ENCODE measurements around the gene BAZ2B.
"Not testable (repeated sequence)": the region's sequence is repeated elsewhere in the genome, so short reads cannot be mapped to it uniquely, and the experiment has no call there.

BAZ2B gene

DNA sequence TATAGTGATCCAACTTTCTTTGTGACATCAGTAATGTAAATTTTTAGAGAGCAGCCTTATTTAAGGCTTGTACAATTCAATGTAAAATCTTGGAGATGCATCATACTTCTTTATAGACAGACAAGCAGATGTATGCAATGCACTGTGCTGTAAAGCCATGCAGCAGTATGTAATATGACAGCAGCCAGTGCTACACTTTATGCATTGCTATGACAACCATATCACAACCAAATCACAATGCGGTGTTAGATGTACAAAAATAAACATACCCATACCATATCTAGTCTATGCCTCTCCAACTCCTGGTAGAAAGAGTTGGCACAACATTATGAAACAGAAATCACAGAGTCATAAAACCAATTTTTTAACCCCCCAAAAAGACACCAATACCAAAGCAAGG lies 219.5 kb downstream of the BAZ2B start:
- no peak for TF ChIP-seq JUND (IDR thresholded peaks at IDR 0.05; ENCODE audit: low read depth)
- no peak for DNase-seq (ENCODE audit: low read depth in 1 of 2, low spot score in 1 of 2)
- in situ Hi-C loops (cut with HindIII; ENCODE audit: low pct_unique_long_range_greater_than_20kb, low sequenced_read_pairs), result no loop called here

DNA sequence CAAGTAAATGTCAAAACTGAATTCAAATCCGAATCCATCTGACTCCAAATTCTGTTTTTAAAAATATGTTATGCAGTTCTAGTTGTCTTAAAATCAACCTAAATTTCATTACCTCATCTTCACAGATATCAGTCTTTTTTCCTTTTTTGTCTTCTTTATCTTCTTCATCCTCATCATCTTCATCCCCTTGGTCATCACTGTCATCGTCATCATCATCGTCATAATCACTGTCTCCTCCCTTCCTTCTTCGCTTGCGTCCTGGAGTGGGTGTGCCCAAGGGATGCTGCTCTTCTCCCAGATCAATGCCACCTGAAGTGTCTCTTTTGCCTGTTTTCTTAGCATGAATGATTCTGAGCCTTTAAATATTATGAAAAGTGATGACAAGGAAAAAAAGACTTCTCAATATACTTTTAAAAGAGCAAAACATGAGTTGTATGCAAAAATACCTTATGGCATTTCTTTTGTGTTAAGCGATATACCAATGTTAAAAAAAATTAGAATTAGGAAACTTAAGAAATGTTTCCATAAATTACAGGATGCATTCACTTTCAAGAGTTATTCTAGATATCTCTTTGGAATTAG lies 233.8 kb downstream of the BAZ2B start:
- TF ChIP-seq JUND (IDR thresholded peaks at IDR 0.05; ENCODE audit: low read depth), result no peak
- DNase-seq (ENCODE audit: low read depth in 1 of 2, low spot score in 1 of 2), result no peak
- in situ Hi-C loops (cut with HindIII; ENCODE audit: low pct_unique_long_range_greater_than_20kb, low sequenced_read_pairs), result no loop called here

DNA sequence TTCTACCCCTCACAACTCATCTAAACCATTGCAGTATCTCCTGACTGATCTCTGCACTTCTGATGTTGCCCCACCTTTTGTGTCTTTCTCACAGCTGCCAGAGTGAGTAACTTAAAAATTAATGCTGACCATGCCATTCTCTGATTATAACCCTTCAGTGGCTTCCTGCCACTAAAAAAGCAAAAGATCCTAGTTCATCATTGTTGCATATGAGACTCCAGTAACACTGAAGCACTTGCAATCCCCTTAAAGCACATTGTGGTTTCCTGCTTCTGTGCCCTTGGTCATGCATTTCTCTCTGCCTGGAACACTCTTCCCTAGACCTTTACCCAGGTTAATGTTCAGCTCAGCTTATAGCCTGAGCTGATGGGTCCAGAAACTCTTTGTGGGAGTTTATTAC lies 234.8 kb downstream of the BAZ2B start:
- TF ChIP-seq JUND (IDR thresholded peaks at IDR 0.05; ENCODE audit: low read depth), result no peak
- DNase-seq (ENCODE audit: low read depth in 1 of 2, low spot score in 1 of 2), result no peak
- in situ Hi-C loops (cut with HindIII; ENCODE audit: low pct_unique_long_range_greater_than_20kb, low sequenced_read_pairs), result no loop called here

DNA sequence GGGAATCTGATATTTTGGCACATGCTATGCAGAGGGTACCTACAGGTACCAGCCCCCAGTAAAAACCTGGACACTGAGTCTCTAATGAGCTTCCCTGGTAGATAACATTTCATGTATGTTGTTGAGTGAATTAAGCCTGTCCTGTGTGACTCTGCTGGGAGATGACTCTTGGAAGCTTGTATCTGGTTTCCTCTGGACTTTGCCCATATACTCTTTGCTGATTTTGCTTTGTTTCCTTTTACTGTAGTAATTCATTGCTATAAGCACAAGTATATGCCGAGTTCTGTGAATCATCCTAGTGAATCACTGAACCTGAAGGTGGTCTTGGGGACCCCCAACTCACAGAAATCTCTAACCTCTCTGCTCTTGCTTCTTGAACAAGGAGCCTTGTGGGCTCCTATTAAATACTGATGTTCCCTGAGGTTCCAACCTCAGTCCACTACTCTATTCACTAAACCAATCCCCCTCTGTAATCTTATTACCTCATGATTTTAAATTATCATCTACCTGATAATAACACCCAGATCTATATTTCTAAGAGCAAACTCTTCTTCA lies 235.6 kb downstream of the BAZ2B start:
- no peak for DNase-seq (ENCODE audit: low read depth in 1 of 2, low spot score in 1 of 2)
- in situ Hi-C loops (cut with HindIII; ENCODE audit: low pct_unique_long_range_greater_than_20kb, low sequenced_read_pairs), result no loop called here
- no peak for TF ChIP-seq JUND (IDR thresholded peaks at IDR 0.05; ENCODE audit: low read depth)

DNA sequence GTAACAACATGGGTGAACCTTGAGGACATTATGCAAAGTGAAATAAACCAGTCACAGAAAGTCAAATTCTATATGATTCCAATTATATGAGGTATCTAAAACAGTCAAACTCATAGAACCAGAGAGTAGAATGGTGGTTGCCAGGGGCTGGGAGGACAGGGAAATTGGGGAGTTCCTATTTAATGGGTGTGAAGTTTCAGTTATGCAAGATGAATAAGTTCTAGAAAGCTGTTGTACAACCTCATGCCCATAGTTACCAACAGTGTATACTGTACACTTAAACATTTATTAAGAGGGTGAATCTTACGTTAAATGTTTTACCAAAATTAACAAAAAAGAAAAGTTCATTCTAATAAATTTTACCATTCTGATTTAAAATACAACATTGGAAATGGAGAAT lies 237.2 kb downstream of the BAZ2B start:
- no peak for DNase-seq (ENCODE audit: low read depth in 1 of 2, low spot score in 1 of 2)
- in situ Hi-C loops (cut with HindIII; ENCODE audit: low pct_unique_long_range_greater_than_20kb, low sequenced_read_pairs), result no loop called here

GRCh38 chr2:159375241-159375640 lies 241.1 kb downstream of the BAZ2B start:
- no peak for TF ChIP-seq JUND (IDR thresholded peaks at IDR 0.05; ENCODE audit: low read depth)
- DNase-seq (ENCODE audit: low read depth in 1 of 2, low spot score in 1 of 2), result no peak
- in situ Hi-C loops (cut with HindIII; ENCODE audit: low pct_unique_long_range_greater_than_20kb, low sequenced_read_pairs), result no loop called here

More for the DNA sequence above, 237.2 kb downstream of the BAZ2B start:
- TF ChIP-seq JUND (IDR thresholded peaks at IDR 0.05; ENCODE audit: low read depth), result no peak

DNA sequence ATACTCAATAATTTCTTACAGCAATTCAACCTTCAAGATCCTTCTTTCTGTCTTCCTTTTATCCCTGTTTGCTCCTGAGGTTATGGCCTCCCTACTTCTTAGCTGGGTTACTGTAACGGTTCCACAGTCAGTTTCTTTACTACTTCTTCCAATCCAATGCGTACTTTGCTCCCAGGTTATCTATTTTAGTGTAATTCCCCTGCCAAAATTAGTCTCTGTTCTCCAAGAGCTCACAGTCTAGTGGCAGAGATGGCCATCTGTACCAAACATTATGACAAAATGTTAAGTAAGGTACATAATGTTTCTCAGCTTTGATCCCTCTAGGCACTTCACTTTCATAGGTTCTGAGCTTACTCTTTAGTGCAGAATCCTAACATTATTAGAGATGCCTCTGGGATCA lies 244.8 kb downstream of the BAZ2B start:
- TF ChIP-seq JUND (IDR thresholded peaks at IDR 0.05; ENCODE audit: low read depth), result no peak
- DNase-seq (ENCODE audit: low read depth in 1 of 2, low spot score in 1 of 2), result no peak
- in situ Hi-C loops (cut with HindIII; ENCODE audit: low pct_unique_long_range_greater_than_20kb, low sequenced_read_pairs), result no loop called here

DNA sequence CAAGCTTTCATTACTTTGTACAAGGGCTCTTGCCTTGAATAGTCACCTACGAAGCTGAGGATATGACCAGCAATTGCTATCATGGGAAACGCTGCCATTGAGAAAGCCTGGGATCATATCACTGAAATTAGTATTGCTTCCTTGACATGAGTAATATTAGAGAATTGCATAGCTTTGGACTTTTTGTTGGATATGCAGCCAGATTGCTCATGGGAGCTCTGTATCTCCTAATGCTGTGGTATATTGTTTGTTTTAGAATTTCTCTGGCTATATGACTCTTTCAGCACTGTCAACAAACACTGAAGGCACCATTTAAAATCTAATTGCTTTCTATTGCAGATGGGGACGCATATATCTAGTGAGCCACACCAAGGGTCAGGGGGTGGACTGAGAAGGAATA lies 249.8 kb downstream of the BAZ2B start:
- no peak for TF ChIP-seq JUND (IDR thresholded peaks at IDR 0.05; ENCODE audit: low read depth)

GRCh38 chr2:159362816-159363251 lies 253.5 kb downstream of the BAZ2B start:
- no peak for DNase-seq (ENCODE audit: low read depth in 1 of 2, low spot score in 1 of 2)
- in situ Hi-C loops (cut with HindIII; ENCODE audit: low pct_unique_long_range_greater_than_20kb, low sequenced_read_pairs), result no loop called here
- TF ChIP-seq JUND (IDR thresholded peaks at IDR 0.05; ENCODE audit: low read depth), result no peak

More for the DNA sequence above, 249.8 kb downstream of the BAZ2B start:
- in situ Hi-C loops (cut with HindIII; ENCODE audit: low pct_unique_long_range_greater_than_20kb, low sequenced_read_pairs), result no loop called here
- DNase-seq (ENCODE audit: low read depth in 1 of 2, low spot score in 1 of 2), result no peak

DNA sequence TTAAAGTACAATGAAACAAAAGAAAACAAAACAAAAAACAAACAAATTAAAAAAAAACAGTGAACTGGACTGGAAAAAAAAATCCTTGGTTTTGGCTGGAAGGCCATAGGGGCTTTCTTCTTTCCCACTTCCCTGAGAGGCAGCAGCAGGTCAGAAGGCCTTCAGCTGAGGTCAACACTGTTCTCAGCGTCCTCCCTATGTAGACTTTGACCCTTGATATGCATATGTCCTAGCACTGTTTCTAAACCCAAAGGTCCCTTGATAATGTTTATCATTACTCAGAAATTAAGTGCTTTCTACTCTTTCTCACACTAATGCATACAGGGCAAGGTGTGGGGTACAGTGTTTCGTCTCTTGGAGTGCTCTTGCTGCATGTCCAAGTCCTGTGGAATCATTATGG lies 254.3 kb downstream of the BAZ2B start:
- in situ Hi-C loops (cut with HindIII; ENCODE audit: low pct_unique_long_range_greater_than_20kb, low sequenced_read_pairs), result no loop called here
- TF ChIP-seq JUND (IDR thresholded peaks at IDR 0.05; ENCODE audit: low read depth), result no peak

GRCh38 chr2:159361603-159362002 lies 254.7 kb downstream of the BAZ2B start:
- DNase-seq (ENCODE audit: low read depth in 1 of 2, low spot score in 1 of 2); in situ Hi-C loops (cut with HindIII; ENCODE audit: low pct_unique_long_range_greater_than_20kb, low sequenced_read_pairs): not testable (repeated sequence)

More for the DNA sequence above, 254.3 kb downstream of the BAZ2B start:
- DNase-seq (ENCODE audit: low read depth in 1 of 2, low spot score in 1 of 2), result no peak

DNA sequence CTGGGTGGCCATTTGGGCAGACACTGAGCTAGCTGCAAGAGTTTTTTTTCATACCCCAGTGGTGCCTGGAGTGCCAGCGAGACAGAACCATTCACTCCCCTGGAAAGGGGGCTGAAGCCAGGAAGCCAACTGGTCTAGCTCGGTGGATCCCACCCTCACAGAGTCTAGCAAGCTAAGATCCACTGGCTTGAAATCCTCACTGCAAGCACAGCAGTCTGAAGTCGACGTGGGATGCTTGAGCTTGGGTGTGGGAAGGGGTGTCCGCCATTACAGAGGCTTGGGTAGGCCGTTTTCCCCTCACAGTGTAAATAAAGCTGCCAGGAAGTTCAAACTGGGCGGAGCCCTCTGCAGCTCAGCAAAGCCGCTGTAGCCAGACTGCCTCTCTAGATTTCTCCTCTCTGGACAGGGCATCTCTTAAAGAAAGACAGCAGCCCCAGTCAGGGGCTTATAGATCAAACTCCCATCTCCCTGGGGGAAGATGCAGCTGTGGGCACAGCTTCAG lies 260.2 kb downstream of the BAZ2B start:
- in situ Hi-C loops (cut with HindIII; ENCODE audit: low pct_unique_long_range_greater_than_20kb, low sequenced_read_pairs), result no loop called here
- TF ChIP-seq JUND (IDR thresholded peaks at IDR 0.05; ENCODE audit: low read depth), result no peak

DNA sequence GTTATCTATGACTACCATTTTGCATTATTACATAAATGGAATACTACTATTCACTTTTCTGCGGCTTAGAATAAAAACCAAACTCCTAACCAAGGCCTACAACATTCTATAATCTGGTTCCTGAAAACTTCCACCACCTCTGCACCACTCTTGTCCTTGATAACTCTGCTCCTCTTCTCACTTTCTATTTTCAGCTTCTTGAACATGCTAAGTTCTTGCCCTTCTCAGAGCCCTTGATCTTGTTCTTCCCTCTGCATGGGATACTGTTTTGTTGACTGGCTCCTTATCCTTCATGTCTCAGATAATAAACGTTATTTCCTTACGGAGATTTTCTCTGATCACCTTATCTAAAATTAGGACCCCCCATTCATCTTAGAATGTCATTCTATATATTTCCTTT lies 264.4 kb downstream of the BAZ2B start:
- in situ Hi-C loops (cut with HindIII; ENCODE audit: low pct_unique_long_range_greater_than_20kb, low sequenced_read_pairs), result no loop called here
- DNase-seq (ENCODE audit: low read depth in 1 of 2, low spot score in 1 of 2), result no peak
- no peak for TF ChIP-seq JUND (IDR thresholded peaks at IDR 0.05; ENCODE audit: low read depth)

More for the DNA sequence above, 260.2 kb downstream of the BAZ2B start:
- DNase-seq (ENCODE audit: low read depth in 1 of 2, low spot score in 1 of 2), result no peak
